Cardiac atrium fibroblast (primary cell): ENCODE measurements around the gene S100A9. TPM values are rescaled to one million over a fixed set of nuclear protein-coding genes. Genes with fewer than 3 reads are reported as not detected.

Source experiments
- total RNA-seq: library from RNA; depleted of rRNA; stranded (reverse); fragments of >200 nt; gene quantifications from 2 replicates; pipeline ENCODE4 v1.2.3, GENCODE V29; 2015

S100A9 gene
- not detected in 2 replicates for total RNA-seq

GRCh38 chr1:153357853-153358690 is at the start of gene S100A9:
Gene S100A9 (plus strand): TSS chr1:153357854. CDS start chr1:153358284, 430 bp downstream.

GRCh38 chr1:153312570-153313186 is 45.0 kb upstream of the S100A9 start, which contains the start of gene PGLYRP3:
Gene PGLYRP3 (minus strand): TSS chr1:153312952. CDS start chr1:153310665, 2,287 bp downstream.

GRCh38 chr1:153348511-153349362 is 8.9 kb upstream of the S100A9 start, which contains the start of gene PGLYRP4:
Gene PGLYRP4 (minus strand): TSS chr1:153348841. CDS start chr1:153347932, 909 bp downstream.

GRCh38 chr1:153375511-153375910 is 17.9 kb downstream of the S100A9 start, which contains the start of gene S100A12:
Gene S100A12 (minus strand): TSS chr1:153375621. CDS start chr1:153374592, 1,029 bp downstream.

GRCh38 chr1:153390938-153391710 is 33.5 kb downstream of the S100A9 start, which contains the start of gene S100A8:
Gene S100A8 (minus strand): TSS chr1:153391073. CDS start chr1:153390535, 538 bp downstream.

Other genes with a start within 250 kb of the S100A9 start
- not detected in 2 replicates for gene SPRR2F, start 244.3 kb upstream of the S100A9 start, total RNA-seq
- not detected in 2 replicates for gene SPRR2G, start 207.0 kb upstream of the S100A9 start, total RNA-seq
- gene LELP1, start 154.4 kb upstream of the S100A9 start, total RNA-seq = not detected in 2 replicates
- not detected in 2 replicates for gene PRR9, start 140.3 kb upstream of the S100A9 start, total RNA-seq
- gene LORICRIN, start 98.2 kb upstream of the S100A9 start, total RNA-seq = not detected in 2 replicates
- gene PGLYRP3, start 44.9 kb upstream of the S100A9 start, total RNA-seq = not detected in 2 replicates
- not detected in 2 replicates for gene PGLYRP4, start 9.0 kb upstream of the S100A9 start, total RNA-seq
- gene S100A12, start 17.8 kb downstream of the S100A9 start, total RNA-seq = not detected in 2 replicates
- gene S100A8, start 33.2 kb downstream of the S100A9 start, total RNA-seq = not detected in 2 replicates
- not detected in 2 replicates for gene S100A7A, start 58.7 kb downstream of the S100A9 start, total RNA-seq
- gene S100A7, start 102.8 kb downstream of the S100A9 start, total RNA-seq = not detected in 2 replicates
- gene S100A6, start 178.1 kb downstream of the S100A9 start, total RNA-seq = 782 and 910 TPM in 2 replicates
- gene S100A5, start 183.1 kb downstream of the S100A9 start, total RNA-seq = not detected in 2 replicates
- 145 and 248 TPM in 2 replicates for gene S100A4, start 188.0 kb downstream of the S100A9 start, total RNA-seq
- 7.5 and 9.0 TPM in 2 replicates for gene S100A3, start 191.4 kb downstream of the S100A9 start, total RNA-seq
- 0.16 TPM in 1 of 2 replicates, not detected in the other for gene S100A2, start 208.0 kb downstream of the S100A9 start, total RNA-seq